GM19351 (cell line): ENCODE data around the gene EFCC1.

ENCODE experiments used
- ATAC-seq: cut with Tn5 transposase; IDR thresholded peaks from one replicate; pipeline ENCODE4 v1.9.1; 2021; ENCODE audit warnings: mild to moderate bottlenecking, moderate library complexity; ENCODE audit not compliant: unreplicated experiment

Gene EFCC1

GRCh38 chr3:129030611-129031010 is 29.5 kb downstream of the EFCC1 start:
- no peak for ATAC-seq

- ATAC-seq = no peak
These were observed 30.5 kb downstream of the EFCC1 start for GRCh38 chr3:129031476-129032215.

GRCh38 chr3:129032716-129033115 is 31.6 kb downstream of the EFCC1 start:
- no peak for ATAC-seq

- no peak for ATAC-seq
These were observed 32.0 kb downstream of the EFCC1 start for GRCh38 chr3:129033151-129033550.

- no peak for ATAC-seq
These were observed 32.7 kb downstream of the EFCC1 start for GRCh38 chr3:129033633-129034321.

- ATAC-seq = no peak
These were observed 33.5 kb downstream of the EFCC1 start for GRCh38 chr3:129034642-129035041.

- no peak for ATAC-seq
These were observed 34.5 kb downstream of the EFCC1 start for GRCh38 chr3:129035360-129036221.

GRCh38 chr3:129036222-129037092 is 35.4 kb downstream of the EFCC1 start:
- ATAC-seq = no peak

- no peak for ATAC-seq
These were observed 36.0 kb downstream of the EFCC1 start for GRCh38 chr3:129037093-129037419.

GRCh38 chr3:129038121-129038855 is 37.2 kb downstream of the EFCC1 start:
- no peak for ATAC-seq

- ATAC-seq = no peak
These were observed 38.4 kb downstream of the EFCC1 start for GRCh38 chr3:129039271-129040038.

- ATAC-seq = no peak
These were observed 38.9 kb downstream of the EFCC1 start for GRCh38 chr3:129040039-129040336.

GRCh38 chr3:129040579-129041300 is 39.6 kb downstream of the EFCC1 start:
- ATAC-seq = no peak

- ATAC-seq = no peak
These were observed 44.6 kb downstream of the EFCC1 start for GRCh38 chr3:129045675-129046036.

- ATAC-seq = no peak
These were observed 45.1 kb downstream of the EFCC1 start for GRCh38 chr3:129046037-129046731.

GRCh38 chr3:129046732-129047552 is 45.8 kb downstream of the EFCC1 start:
- no peak for ATAC-seq

- ATAC-seq = no peak
These were observed 46.4 kb downstream of the EFCC1 start for GRCh38 chr3:129047553-129047839.
